HCT116 (cell line): ENCODE data around the gene MRPS12. TPM values are rescaled to one million over a fixed set of nuclear protein-coding genes. Genes with fewer than 3 reads are reported as not detected.

Source experiments
- ATAC-seq: fragments of 200-7000 bp; cut with Tn5 transposase; 2 replicates; pipeline ENCODE4 v1.9.1; 2020; ENCODE audit warnings: mild to moderate bottlenecking, moderate library complexity
- BruUV-seq: library from RNA; stranded (reverse); fragments of 400-500 nt; replicated peaks from 2 replicates; lab custom pipeline; 2021; lab: Mats Ljungman, UMichigan
- CTCF ChIA-PET: fragments of 300-600 bp; sonication (Branson Sonifier 250); formaldehyde crosslinking; loops from one replicate; lab custom pipeline; 2021; ENCODE audit warnings: antibody characterized with exemption; lab: Charles Lee
- POLR2A ChIA-PET: fragments of 300-600, 350-600 bp; sonication (Branson Sonifier 250); formaldehyde crosslinking; loops from one replicate; lab custom pipeline; 2021; ENCODE audit warnings: antibody characterized with exemption; lab: Charles Lee
- RAD21 ChIA-PET, 2 experiments: fragments of 300-600 bp; sonication (Branson Sonifier 250); formaldehyde crosslinking; loops; one replicate each; lab custom pipeline; 2023; ENCODE audit warnings: low total read pairs in 2 of 2; ENCODE audit not compliant: uncharacterized antibody in 2 of 2, unreplicated experiment in 2 of 2, low non-redundant PET in 1 of 2; lab: Charles Lee
- DNase-seq: peaks from one replicate; pipeline ENCODE4 v3.0.0-alpha.2; 2010; ENCODE audit warnings: low read depth, low spot score
- H2AFZ ChIP-seq: fragments of 200-600 bp; shearing (Covaris generic), sonication (generic); 2 replicates; pipeline ENCODE4 v1.6.1; 2017; ENCODE audit warnings: low read depth, mixed run types, mixed read lengths, antibody characterized with exemption, low read length; ENCODE audit not compliant: poor library complexity, severe bottlenecking
- H3K27ac ChIP-seq: 2 replicates; pipeline ENCODE4 v1.5.1; 2012; ENCODE audit warnings: low read depth, low read length
- H3K27me3 ChIP-seq: fragments of 200-600 bp; sonication (generic); 2 replicates; pipeline ENCODE4 v1.6.1; 2016; ENCODE audit warnings: mixed run types, low read length, mixed read lengths; ENCODE audit not compliant: insufficient read depth
- H3K36me3 ChIP-seq, 2 experiments: fragments of 200-500 bp in 1 of 2; fragments of 200-600 bp in 1 of 2; sonication (Bioruptor generic) in 1 of 2; sonication (generic) in 1 of 2; 2 replicates each; pipeline versions ENCODE4 v1.5.1 to v1.6.1; 2014 to 2016; ENCODE audit warnings: low read length in 2 of 2, inconsistent platforms in 1 of 2, mixed read lengths in 1 of 2, mixed run types in 1 of 2; ENCODE audit not compliant: insufficient read depth in 2 of 2, control insufficient read depth in 1 of 2
- H3K4me1 ChIP-seq, 2 experiments: fragments of 200-600 bp in 1 of 2; sonication (generic) in 1 of 2; 2 replicates each; pipeline versions ENCODE4 v1.5.1 to v1.6.1; 2012 to 2017; ENCODE audit warnings: low read length in 2 of 2, inconsistent platforms in 1 of 2, mild to moderate bottlenecking in 1 of 2, mixed read lengths in 1 of 2, mixed run types in 1 of 2, moderate library complexity in 1 of 2; ENCODE audit not compliant: insufficient read depth in 2 of 2, control insufficient read depth in 1 of 2
- H3K4me2 ChIP-seq: fragments of 200-600 bp; sonication (generic); 2 replicates; pipeline ENCODE4 v1.6.1; 2017; ENCODE audit warnings: mixed run types, low read length, mixed read lengths
- H3K4me3 ChIP-seq, 2 experiments: fragments of 200-600 bp in 1 of 2; sonication (generic) in 1 of 2; replicated peaks in 1 of 2; 2 replicates each; pipeline ENCODE4 v1.5.1; 2011 to 2016; ENCODE audit warnings: low read length in 2 of 2, control low read depth in 1 of 2, low read depth in 1 of 2, mild to moderate bottlenecking in 1 of 2, mixed read lengths in 1 of 2, mixed run types in 1 of 2
- H3K79me2 ChIP-seq: fragments of 200-600 bp; sonication (generic); 2 replicates; pipeline ENCODE4 v1.6.1; 2017; ENCODE audit warnings: mild to moderate bottlenecking, mixed run types, low read length, moderate library complexity, mixed read lengths; ENCODE audit not compliant: insufficient read depth
- H3K9ac ChIP-seq: fragments of 200-600 bp; sonication (generic); 2 replicates; pipeline ENCODE4 v1.6.1; 2016; ENCODE audit warnings: low read length, mixed read lengths
- H3K9me2 ChIP-seq: fragments of 200-600 bp; sonication (generic), shearing (Covaris generic); 2 replicates; pipeline ENCODE4 v1.6.1; 2017; ENCODE audit warnings: mixed run types, mild to moderate bottlenecking, moderate library complexity; ENCODE audit not compliant: insufficient read depth
- H3K9me3 ChIP-seq, 2 experiments: fragments of 200-500 bp in 1 of 2; fragments of 200-600 bp in 1 of 2; sonication (Bioruptor generic) in 1 of 2; sonication (generic) in 1 of 2; 2 replicates each; pipeline ENCODE4 v1.6.1; 2014 to 2017; ENCODE audit warnings: low read length in 2 of 2, mixed read lengths in 2 of 2, inconsistent platforms in 1 of 2, low read depth in 1 of 2, mild to moderate bottlenecking in 1 of 2, mixed run types in 1 of 2, moderate library complexity in 1 of 2; ENCODE audit not compliant: control insufficient read depth in 1 of 2, insufficient read depth in 1 of 2
- H4K20me1 ChIP-seq: fragments of 200-600 bp; sonication (generic), shearing (Covaris generic); 2 replicates; pipeline ENCODE4 v1.6.1; 2017; ENCODE audit warnings: mixed run types, mild to moderate bottlenecking, moderate library complexity; ENCODE audit not compliant: insufficient read depth
- ATF3 ChIP-seq: IDR thresholded peaks from 2 replicates; pipeline ENCODE4 v1.6.1; 2012
- CBX3 ChIP-seq: IDR thresholded peaks from 2 replicates; pipeline ENCODE4 v1.6.1; 2012; ENCODE audit warnings: low read depth
- CEBPB ChIP-seq: IDR thresholded peaks from 2 replicates; pipeline ENCODE4 v1.6.1; 2012; ENCODE audit warnings: low read depth
- EGR1 ChIP-seq: IDR thresholded peaks from 2 replicates; pipeline ENCODE4 v1.6.1; 2012; ENCODE audit warnings: low read depth
- ELF1 ChIP-seq: IDR thresholded peaks from 2 replicates; pipeline ENCODE4 v1.6.1; 2012; ENCODE audit warnings: low read depth, borderline replicate concordance
- EZH2 ChIP-seq: fragments of 200-600 bp; sonication (generic); IDR thresholded peaks from 2 replicates; pipeline ENCODE4 v1.6.1; 2017; ENCODE audit warnings: antibody characterized with exemption, mixed run types
- EZH2phosphoT487 ChIP-seq: fragments of 200-600 bp; IDR thresholded peaks from 2 replicates; pipeline ENCODE4 v1.6.1; 2018; ENCODE audit warnings: antibody characterized with exemption, borderline replicate concordance
- FOSL1 ChIP-seq: IDR thresholded peaks from 2 replicates; pipeline ENCODE4 v1.6.1; 2012; ENCODE audit warnings: low read depth
- JUND ChIP-seq: IDR thresholded peaks from 2 replicates; pipeline ENCODE4 v1.6.1; 2012
- MAX ChIP-seq: IDR thresholded peaks from 2 replicates; pipeline ENCODE4 v1.6.1; 2012
- POLR2A ChIP-seq: IDR thresholded peaks from 2 replicates; pipeline ENCODE4 v1.7.0; 2011; ENCODE audit warnings: borderline replicate concordance; ENCODE audit not compliant: insufficient read depth, insufficient read length; ENCODE audit errors: extremely low read depth
- POLR2AphosphoS5 ChIP-seq: IDR thresholded peaks from 2 replicates; pipeline ENCODE4 v1.6.1; 2011; ENCODE audit warnings: mild to moderate bottlenecking, low read depth, low read length, moderate library complexity
- REST ChIP-seq: IDR thresholded peaks from 2 replicates; pipeline ENCODE4 v1.6.1; 2012; ENCODE audit warnings: low read depth
- SIN3A ChIP-seq: IDR thresholded peaks from 2 replicates; pipeline ENCODE4 v1.6.1; 2012; ENCODE audit warnings: low read depth
- SRF ChIP-seq: IDR thresholded peaks from 2 replicates; pipeline ENCODE4 v1.6.1; 2012; ENCODE audit warnings: low read depth
- TCF7L2 ChIP-seq: IDR thresholded peaks from 2 replicates; pipeline ENCODE4 v1.7.0; 2011; ENCODE audit warnings: borderline replicate concordance, inconsistent platforms; ENCODE audit not compliant: insufficient read depth, insufficient read length; ENCODE audit errors: extremely low read depth
- YY1 ChIP-seq: IDR thresholded peaks from 2 replicates; pipeline ENCODE4 v1.6.1; 2011; ENCODE audit warnings: low read length, low read depth, moderate library complexity, mild to moderate bottlenecking; ENCODE audit not compliant: insufficient replicate concordance; ENCODE audit errors: extremely low read depth
- ZBTB33 ChIP-seq: IDR thresholded peaks from 2 replicates; pipeline ENCODE4 v1.6.1; 2011; ENCODE audit warnings: mild to moderate bottlenecking, low read length, moderate library complexity; ENCODE audit not compliant: insufficient replicate concordance; ENCODE audit errors: extremely low read depth
- ZFX ChIP-seq: fragments of 450-650 bp; IDR thresholded peaks from 2 replicates; pipeline ENCODE4 v1.6.1; 2017
- ZNF274 ChIP-seq: fragments of 200-500 bp; sonication (Bioruptor generic); IDR thresholded peaks from 2 replicates; pipeline ENCODE4 v1.6.1; 2014; ENCODE audit warnings: mild to moderate bottlenecking, low read depth, low read length, inconsistent platforms
- intact Hi-C: fragments of 100-400 bp; cut with micrococcal nuclease; formaldehyde crosslinking; loops from 2 replicates; pipeline ENCODE4 v1.10.0; 2022
- total RNA-seq: library from RNA; stranded (reverse); gene quantifications from one replicate; pipeline ENCODE4 v1.2.1, GENCODE V29; 2021; ENCODE audit not compliant: unreplicated experiment

Gene MRPS12
- total RNA-seq, 1 experiment from 2014 or later: 97.7 TPM

GRCh38 chr19:38915329-38916321, 15.1 kb upstream of the MRPS12 start:
- BruUV-seq: no TSS peak
- no peak overlapping the region for H2AFZ ChIP-seq
- no peaks in the 10 kb centered on the region for H3K9me3 ChIP-seq
- intact Hi-C loops: no loop called here
- DNase-seq (no peak), ATAC-seq (no peak)
- ChIA-PET RAD21 (no interaction called here), POLR2A (no interaction called here), CTCF (no interaction called here)
- no peak overlapping the region for H3K4me2 ChIP-seq
- no peaks in the 10 kb centered on the region for H4K20me1 ChIP-seq
- no peaks in the 10 kb centered on the region for H3K9me2 ChIP-seq
- H3K4me1 ChIP-seq: no peaks in the 10 kb centered on the region
- TF ChIP-seq ATF3 (no peak), REST (no peak), TCF7L2 (no peak), CBX3 (no peak), ELF1 (no peak), ZNF274 (no peak), JUND (no peak), YY1 (no peak), SRF (no peak), ZFX (no peak), EGR1 (no peak), FOSL1 (no peak), POLR2A (no peak), MAX (no peak), POLR2AphosphoS5 (no peak), SIN3A (no peak), EZH2phosphoT487 (no peak), CEBPB (no peak), EZH2 (no peak), ZBTB33 (no peak)
- H3K79me2 ChIP-seq: no peaks in the 10 kb centered on the region
- H3K36me3 ChIP-seq: no peaks in the 10 kb centered on the region; a peak in 1 of 4 replicates
- no peaks in the 10 kb centered on the region for H3K27me3 ChIP-seq
- no peak overlapping the region for H3K27ac ChIP-seq
- H3K9ac ChIP-seq: no peak overlapping the region
- no peak overlapping the region for H3K4me3 ChIP-seq
